K562 (cell line): Measurements from ENCODE around the gene CDT1. TPM values are rescaled to one million over a fixed set of nuclear protein-coding genes. Genes with fewer than 3 reads are reported as not detected.
A peak's percentile ranks its signal among the peaks of the same experiment; 100 is the strongest.

Experiments used
- CHD7 ChIP-seq: fragments of 200-600 bp; sonication (generic); IDR thresholded peaks from one replicate; pipeline ENCODE4 v1.6.1; 2012; ENCODE audit warnings: mild to moderate bottlenecking, low read depth, low read length, inconsistent platforms
- NCOR1 ChIP-seq: fragments of 450-650 bp; IDR thresholded peaks from 2 replicates; pipeline ENCODE4 v1.6.1; 2016; ENCODE audit warnings: mild to moderate bottlenecking, moderate library complexity
- POLR2A ChIP-seq: fragments of 450-650 bp; conservative IDR thresholded peaks from 2 replicates; pipeline ENCODE4 v1.6.1; 2016
- YY1 ChIP-seq, 3 experiments: IDR thresholded peaks; 2 replicates each; pipeline ENCODE4 v1.6.1; 2011; ENCODE audit warnings: low read length in 2 of 3, mild to moderate bottlenecking in 2 of 3, moderate library complexity in 2 of 3, borderline replicate concordance in 1 of 3, control low read depth in 1 of 3, low read depth in 1 of 3; ENCODE audit not compliant: insufficient read depth in 3 of 3, insufficient replicate concordance in 2 of 3, control insufficient read depth in 1 of 3, insufficient read length in 1 of 3; ENCODE audit errors: extremely low read depth in 1 of 3
- ZNF512 ChIP-seq: IDR thresholded peaks from 2 replicates; pipeline ENCODE4 v1.6.1; 2016; ENCODE audit warnings: missing genetic modification characterization, missing compliant biosample characterization
- polyA plus RNA-seq, 8 experiments: library from polyadenylated mRNA; depleted of rRNA in 4 of 8; stranded (reverse) in 5 of 8; unstranded in 3 of 8; fragments of >200 nt; fragmentation: Nextera tagmentation in 2 of 8; fragmentation: Illumina TruSeq in 1 of 8; extraction: Ambion mirVana in 2 of 8; extraction: Trizol in 1 of 8; gene quantifications; 2 replicates each; pipeline versions ENCODE4 v1.2.1 to v1.2.3, GENCODE V29; 2011 to 2014; ENCODE audit warnings: inconsistent platforms in 1 of 8, missing spikeins in 1 of 8
- total RNA-seq, 7 experiments: library from RNA; depleted of rRNA in 6 of 7; stranded (reverse); fragments of >200 nt in 6 of 7; fragmentation: Illumina TruSeq in 2 of 7; extraction: Trizol in 2 of 7; gene quantifications; 2 replicates each; pipeline versions ENCODE4 v1.2.1 to v1.2.3, GENCODE V29; 2011 to 2021; ENCODE audit warnings: low replicate concordance in 1 of 7
- TF ChIP-seq, protein P1 (sequence below): sonication (generic); formaldehyde crosslinking; IDR thresholded peaks from 2 replicates; pipeline ENCODE4 v1.8.0; 2022; ENCODE audit warnings: mild to moderate bottlenecking, missing genetic modification reagents
- TF ChIP-seq, protein P2 (sequence below): sonication (generic); IDR thresholded peaks from 2 replicates; pipeline ENCODE4 v1.6.1; 2016

CDT1 gene
- total and polyA plus RNA-seq, 9 of the 15 experiments (the other 6 are each of a cell fraction or from before 2014, with no cell fraction given): 0.92 to 178 (median 14.2) TPM

DNA sequence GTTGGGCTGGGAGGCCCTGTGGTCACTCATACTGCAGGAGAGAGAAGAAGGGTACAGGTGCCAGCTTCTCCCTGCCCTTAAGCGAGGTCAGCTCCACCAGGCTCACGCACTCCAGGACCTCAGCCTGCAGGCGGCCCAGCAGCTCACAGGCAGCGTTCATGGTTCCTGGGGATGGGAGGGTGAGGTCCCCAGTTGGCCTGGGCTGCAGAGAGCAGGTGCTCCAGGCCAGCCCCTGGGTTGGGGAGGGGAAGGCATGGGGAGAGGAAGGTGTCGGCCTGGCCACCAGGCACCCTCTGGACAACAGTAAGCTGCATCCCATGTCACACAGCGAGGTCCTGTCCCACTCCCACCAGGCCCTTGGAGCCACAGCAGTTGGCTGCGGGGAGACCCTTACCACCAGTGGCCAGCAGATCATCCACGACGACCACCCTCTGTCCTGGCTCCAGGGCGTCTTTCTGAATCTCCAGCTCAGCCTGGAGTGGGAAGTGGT, 6.1 kb downstream of the CDT1 start (continued):
- peak; percentile 20 for TF ChIP-seq CHD7
- peak; percentile 24; the same call in 1 of the 2 replicates for TF ChIP-seq NCOR1
- no peak for TF ChIP-seq ZNF512 (tag)
- TF ChIP-seq POLR2A: peak; percentile 77
- TF ChIP-seq YY1 (IDR thresholded peaks at IDR 0.05; ENCODE audit: borderline replicate concordance in 1 of 3, control insufficient read depth in 1 of 3, extremely low read depth in 1 of 3, insufficient read depth in 3 of 3, insufficient read length in 1 of 3, insufficient replicate concordance in 2 of 3, low read depth in 1 of 3, low read length in 2 of 3): peak in 1 of 3 experiments; percentile 3
- TF ChIP-seq, protein P1, sequence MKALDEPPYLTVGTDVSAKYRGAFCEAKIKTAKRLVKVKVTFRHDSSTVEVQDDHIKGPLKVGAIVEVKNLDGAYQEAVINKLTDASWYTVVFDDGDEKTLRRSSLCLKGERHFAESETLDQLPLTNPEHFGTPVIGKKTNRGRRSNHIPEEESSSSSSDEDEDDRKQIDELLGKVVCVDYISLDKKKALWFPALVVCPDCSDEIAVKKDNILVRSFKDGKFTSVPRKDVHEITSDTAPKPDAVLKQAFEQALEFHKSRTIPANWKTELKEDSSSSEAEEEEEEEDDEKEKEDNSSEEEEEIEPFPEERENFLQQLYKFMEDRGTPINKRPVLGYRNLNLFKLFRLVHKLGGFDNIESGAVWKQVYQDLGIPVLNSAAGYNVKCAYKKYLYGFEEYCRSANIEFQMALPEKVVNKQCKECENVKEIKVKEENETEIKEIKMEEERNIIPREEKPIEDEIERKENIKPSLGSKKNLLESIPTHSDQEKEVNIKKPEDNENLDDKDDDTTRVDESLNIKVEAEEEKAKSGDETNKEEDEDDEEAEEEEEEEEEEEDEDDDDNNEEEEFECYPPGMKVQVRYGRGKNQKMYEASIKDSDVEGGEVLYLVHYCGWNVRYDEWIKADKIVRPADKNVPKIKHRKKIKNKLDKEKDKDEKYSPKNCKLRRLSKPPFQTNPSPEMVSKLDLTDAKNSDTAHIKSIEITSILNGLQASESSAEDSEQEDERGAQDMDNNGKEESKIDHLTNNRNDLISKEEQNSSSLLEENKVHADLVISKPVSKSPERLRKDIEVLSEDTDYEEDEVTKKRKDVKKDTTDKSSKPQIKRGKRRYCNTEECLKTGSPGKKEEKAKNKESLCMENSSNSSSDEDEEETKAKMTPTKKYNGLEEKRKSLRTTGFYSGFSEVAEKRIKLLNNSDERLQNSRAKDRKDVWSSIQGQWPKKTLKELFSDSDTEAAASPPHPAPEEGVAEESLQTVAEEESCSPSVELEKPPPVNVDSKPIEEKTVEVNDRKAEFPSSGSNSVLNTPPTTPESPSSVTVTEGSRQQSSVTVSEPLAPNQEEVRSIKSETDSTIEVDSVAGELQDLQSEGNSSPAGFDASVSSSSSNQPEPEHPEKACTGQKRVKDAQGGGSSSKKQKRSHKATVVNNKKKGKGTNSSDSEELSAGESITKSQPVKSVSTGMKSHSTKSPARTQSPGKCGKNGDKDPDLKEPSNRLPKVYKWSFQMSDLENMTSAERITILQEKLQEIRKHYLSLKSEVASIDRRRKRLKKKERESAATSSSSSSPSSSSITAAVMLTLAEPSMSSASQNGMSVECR (CRISPR knock-in tag): no peak; the same call in 1 of the 2 replicates
- TF ChIP-seq, protein P2, sequence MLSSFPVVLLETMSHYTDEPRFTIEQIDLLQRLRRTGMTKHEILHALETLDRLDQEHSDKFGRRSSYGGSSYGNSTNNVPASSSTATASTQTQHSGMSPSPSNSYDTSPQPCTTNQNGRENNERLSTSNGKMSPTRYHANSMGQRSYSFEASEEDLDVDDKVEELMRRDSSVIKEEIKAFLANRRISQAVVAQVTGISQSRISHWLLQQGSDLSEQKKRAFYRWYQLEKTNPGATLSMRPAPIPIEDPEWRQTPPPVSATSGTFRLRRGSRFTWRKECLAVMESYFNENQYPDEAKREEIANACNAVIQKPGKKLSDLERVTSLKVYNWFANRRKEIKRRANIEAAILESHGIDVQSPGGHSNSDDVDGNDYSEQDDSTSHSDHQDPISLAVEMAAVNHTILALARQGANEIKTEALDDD: no peak
